ENCODE data around the gene TRIM46.
"Not testable (repeated sequence)": the region's sequence is repeated elsewhere in the genome, so short reads cannot be mapped to it uniquely, and the experiment has no call there.

TRIM46 gene

DNA sequence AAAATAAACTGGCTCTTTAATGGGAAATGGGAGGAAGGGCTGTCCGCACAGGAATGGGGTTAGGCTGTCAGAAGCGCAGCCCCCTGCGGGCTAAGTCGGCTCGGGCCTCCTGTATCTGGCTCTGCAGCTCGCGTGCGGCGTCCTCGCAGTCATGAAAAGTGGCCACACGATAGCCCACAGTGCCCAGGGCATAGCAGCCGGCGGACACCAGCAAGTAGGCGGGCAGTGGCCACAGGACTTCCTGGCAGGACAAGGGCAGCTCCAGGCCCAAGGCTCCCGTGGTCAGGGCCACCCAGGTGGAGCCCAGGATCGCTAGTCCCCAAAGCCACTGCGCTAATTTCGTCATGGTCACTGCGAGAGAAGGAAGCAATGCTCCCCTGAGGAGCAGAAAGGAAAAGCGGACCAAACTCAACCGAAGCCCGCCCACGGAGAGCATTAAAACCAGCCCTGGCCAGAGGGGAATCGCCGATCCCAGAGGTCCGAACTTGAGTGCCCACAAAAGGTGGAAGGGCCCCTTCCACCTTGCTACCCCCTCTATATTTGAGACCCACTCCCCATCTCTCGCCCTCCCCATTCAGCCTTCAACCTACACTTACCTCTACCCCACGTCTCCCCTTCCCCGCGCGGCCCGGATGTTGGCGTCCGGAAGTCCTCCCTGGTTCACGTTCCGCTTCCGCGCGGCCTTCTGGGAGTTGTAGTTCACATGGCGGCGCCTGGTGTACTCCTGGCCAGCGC lies 33.6 kb upstream of the TRIM46 start, which contains the start of gene DPM3:
DPM3 (minus strand) TSS at position 637 of the 735 bp plus-strand sequence; CDS start at position 346, 291 bp downstream.
- peak; percentile 91 for DNase-seq

DNA sequence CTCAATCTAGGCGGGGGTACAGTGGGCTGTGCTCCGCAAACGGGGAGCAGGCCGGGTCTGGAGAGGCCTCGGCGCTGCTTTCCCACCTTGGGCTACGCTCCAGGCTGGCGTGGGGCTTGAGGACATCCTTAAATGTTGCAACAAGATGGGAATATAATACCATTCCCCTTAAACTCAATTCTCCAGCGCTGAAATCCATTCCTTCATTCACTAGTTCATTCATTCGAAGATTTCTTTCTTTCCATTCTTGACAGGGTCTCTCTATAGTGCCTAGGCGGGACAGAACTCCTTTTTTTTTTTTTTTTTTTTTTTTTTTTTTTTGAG lies 33.1 kb upstream of the TRIM46 start:
- DNase-seq: no peak

DNA sequence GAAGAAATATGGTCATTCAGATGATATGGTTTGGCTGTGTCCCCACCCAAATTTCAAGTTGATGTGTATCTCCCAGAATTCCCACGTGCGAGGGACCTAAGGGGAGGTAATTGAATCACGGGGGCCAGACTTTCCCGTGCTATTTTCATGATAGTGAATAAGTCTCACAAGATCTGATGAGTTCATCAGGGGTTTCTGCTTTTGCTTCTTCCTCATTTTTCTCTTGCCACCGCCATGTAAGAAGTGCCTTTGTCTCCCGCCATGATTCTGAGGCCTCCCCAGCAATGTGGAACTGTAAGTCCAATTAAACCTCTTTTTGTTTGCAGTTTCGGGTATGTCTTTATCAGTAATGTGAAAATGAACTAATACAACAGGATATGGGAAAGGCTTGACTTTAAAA lies 31.9 kb upstream of the TRIM46 start:
- DNase-seq: no peak

DNA sequence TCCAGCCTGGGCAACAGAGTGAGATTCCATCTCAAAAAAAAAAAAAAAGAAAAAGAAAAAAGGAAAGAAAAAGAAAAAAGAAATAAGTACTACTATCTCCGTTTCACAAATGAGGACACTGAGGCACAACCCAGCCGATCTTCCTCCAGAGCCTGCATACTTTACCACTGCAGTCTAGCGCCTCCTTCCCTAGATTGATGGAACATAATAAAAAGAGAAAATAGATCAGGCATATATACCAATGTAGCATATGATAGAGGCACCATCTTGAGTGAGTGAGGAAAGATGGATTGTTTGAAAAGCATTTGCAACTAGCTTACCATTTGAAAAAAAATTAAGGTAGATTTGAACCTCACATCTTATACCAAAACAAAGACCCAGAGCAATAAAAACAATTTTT lies 28.2 kb upstream of the TRIM46 start:
- no peak for DNase-seq

DNA sequence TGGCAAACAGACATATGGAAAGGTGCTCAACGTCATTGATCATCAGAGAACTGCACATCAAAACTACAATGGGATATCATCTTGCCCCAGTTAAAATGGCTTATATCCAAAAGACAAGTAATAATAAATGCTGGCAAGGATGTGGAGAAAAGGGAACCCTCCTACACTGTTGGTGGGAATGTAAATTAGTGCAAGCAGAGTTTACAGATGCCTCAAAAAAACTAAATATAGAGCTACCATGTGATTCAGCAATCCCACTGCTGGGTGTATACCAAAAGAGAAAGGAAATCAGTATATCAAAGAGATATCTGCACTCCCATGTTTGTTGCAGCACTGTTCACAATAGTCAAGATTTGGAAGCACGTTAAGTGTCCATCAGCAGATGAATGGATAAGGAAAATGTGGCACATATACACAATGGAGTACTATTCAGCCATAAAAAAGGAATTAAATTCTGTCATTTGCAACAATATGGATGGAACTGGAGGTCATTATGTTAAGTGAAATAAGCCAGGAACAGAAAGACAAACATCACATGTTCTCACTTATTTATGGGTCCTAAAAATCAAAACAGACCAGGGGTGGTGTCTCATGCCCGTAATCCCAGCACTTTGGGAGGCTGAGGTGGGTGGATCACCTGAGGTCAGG lies 17.5 kb upstream of the TRIM46 start:
- DNase-seq: not testable (repeated sequence)

DNA sequence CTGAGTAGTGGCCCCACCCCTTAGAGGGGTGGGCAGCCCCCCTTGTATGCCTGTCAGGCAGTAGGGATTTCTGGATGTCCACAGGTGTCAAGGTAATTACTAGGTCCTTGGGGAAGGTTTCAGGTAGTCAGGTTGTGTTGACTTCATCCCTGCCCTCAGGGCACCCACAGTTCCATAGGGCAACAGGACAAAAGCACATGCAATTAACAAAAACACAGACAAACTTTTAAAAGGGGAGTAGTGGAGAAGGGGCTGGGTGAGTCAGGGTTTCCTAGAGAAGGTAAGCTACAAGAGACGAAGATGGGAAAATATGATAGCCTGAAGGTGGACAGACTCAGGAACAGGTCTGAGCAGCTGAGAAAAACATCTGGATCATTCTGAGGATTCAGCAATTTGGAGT lies 14.7 kb upstream of the TRIM46 start:
- no peak for DNase-seq

DNA sequence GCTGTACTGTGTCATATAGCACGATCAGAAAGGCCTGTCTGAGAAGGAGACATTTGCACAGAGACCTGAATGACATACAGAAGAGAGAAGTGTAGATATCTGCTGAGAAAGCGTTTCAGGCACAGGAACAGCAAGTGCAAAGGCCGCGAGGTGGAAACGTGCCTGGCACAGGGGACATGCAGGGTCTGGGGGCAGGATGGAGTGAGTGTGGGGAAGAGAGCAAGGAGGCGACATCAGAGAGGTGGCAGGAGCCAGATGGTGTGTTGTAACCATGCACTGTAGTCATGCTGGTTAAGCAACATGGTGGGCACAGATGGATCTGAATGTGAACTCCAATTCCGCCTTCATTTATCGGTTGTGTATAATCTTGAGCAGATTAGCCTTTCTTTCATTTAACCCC lies 13.5 kb upstream of the TRIM46 start:
- no peak for DNase-seq

DNA sequence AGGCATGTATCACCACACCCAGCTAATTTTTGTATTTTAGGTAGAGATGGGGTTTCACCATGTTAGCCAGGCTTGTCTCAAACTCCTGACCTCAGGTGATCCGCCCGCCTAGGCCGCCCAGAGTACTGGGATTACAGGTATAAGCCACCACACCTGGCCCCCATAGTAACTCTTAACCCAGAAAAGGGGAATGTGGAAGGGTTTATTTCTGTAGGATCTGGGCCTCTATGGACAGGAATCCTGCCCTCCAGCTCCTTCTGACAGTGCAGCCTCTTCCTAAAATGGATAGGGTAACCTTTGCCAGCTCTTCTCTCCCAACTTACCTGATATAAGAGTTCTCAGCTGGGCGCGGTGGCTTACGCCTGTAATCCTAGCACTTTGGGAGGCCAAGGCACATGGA lies 11.0 kb upstream of the TRIM46 start:
- DNase-seq: not testable (repeated sequence)

DNA sequence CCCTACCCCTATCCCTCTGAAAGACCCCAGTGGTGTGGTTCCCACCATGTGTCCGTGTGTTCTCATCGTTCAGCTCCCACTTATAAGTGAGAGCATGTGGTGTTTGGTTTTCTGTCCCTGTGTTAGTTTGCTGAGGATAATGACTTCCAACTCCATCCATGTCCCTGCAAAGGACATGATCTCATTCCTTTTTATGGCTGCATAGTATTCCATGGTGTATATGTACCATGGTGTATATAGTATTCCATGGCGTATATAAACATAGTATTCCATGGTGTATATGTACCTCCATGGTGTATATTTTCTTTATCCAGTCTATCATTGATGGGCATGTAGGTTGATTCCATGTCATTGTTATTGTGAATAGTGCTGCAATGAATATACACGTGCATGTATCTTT lies 9.9 kb upstream of the TRIM46 start:
- not testable (repeated sequence) for DNase-seq

DNA sequence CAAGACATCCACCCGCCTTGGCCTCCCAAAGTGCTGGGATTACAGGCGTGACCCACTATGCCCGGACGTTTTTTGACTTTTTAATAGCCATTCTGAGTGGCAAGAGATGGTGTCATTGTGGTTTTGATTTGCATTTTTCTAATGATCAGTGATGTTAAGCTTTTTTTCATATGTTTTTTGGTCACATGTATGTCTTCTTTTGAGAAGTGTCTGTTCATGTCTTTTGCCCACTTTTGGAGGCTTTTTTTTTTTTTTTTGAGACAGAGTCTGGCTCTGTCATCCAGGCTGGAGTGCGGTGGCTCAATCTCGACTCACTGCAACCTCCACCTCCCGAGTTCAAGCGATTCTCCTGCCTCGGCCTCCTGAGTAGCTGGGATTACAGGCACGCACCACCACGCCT lies 9.0 kb upstream of the TRIM46 start:
- DNase-seq: not testable (repeated sequence)

DNA sequence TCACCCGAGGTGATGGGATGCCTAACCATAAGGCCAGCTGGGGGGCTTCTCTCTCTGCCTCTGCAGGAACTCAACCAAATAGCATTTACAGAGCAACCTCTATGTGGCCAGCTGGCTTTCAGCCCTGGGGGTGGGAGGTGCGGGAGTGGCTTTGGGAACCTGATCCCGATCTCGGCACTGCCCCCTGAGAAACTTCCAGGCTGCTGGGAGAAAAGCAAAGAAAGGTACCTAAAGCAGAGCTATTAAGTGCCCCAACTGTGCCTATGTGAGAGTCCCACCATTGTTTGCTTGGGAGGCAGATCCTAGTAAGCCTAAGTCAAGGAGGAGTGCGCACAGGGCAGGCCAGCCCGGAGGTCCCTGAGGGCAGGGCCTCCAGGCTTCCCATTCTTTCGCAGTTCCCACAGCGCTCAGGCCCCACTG lies 7.6 kb upstream of the TRIM46 start:
- DNase-seq: no peak

DNA sequence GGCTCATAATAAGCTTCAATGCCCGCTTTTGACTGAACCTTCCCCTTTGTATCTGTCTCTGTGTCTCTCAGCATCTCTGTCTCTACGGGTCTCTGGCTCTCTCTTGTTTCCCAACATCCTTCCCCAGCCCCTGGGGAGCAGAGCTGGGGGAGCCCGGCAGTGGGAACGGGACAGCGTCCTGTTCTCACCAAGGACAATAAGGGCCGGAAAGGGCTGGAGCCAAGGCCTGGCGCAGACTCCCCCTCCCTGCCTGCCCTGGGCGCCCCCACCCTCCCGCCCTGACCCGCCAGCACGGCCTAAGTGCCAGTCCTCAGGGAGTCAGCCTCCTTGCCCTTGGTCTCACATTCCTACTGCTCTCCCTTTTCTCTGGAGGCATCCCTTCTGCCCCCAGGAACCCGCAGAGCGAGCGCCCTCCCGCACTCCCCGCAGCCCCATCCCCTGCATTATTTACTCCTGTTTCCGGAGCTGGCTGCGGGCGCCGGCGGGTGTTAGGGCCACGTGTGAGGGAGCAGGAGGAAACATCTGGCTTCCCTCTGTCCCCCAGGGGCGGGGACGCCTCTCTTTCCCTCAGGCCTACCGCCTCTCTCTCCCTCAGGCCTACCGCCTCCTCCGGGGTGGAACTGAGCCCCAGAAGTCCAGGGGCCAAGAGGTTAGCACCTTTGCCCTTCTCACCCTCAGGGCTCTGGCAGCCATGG lies 7.0 kb upstream of the TRIM46 start:
- DNase-seq: no peak

DNA sequence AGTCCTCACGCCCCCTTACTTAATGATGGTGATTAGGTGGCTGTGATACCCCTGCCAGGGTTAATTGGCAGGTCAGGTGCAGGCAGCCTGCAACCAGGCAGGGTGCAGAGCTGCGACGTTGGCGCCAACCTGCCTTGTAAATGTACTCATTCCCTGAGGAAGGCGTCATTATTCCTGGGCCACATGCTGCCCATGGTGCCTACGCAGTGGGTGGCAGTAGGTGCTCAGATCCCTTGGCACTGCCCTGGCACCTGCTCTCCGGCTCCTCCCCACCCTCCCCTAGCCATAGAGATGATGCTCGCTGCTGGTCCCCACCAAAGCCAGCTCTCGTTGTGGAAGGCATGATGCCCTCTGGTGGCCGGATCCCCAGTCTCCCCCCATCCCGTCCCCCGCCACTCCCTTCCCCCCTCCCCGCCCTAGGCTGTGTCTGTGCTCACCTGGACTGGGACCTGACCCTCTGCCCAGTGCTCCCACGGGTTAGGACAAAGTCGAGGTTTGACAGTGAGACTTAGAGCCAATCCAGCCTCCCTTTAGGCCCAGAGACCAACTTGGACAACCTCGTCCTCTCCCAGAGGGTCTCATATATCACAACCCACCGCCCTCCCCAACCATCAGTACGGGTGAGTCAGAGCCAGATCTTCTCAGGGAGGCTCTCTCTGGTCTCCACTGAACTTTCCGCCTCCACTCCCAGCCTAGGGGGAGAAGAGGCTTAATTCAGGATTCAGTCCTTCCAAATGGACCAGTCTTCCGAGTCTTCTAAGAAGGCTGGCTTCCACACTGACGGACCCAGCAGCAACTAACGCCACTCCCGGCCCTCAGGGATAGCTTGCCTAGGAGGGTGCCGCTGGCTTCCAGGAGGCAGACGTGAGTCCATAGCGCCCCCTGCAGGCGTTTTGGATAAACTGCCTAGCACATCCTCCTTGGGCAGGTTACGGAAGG lies 6.2 kb upstream of the TRIM46 start:
- DNase-seq: peak; percentile 84

DNA sequence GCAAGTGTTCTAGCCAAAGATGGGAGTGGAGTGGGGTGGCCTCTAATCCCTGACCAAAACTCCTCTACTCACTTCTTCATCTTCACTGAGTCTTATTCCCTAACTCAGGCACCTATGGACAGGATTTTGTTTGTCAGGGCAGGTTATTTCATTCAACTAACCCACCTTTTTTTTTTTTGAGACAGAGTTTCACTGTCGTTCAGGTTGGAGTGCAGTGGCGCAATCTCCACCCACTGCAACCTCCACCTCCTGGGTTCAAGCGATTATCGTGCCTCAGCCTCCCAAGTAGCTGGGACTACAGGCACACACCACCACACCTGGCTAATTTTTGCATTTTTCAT lies 5.6 kb upstream of the TRIM46 start:
- not testable (repeated sequence) for DNase-seq

DNA sequence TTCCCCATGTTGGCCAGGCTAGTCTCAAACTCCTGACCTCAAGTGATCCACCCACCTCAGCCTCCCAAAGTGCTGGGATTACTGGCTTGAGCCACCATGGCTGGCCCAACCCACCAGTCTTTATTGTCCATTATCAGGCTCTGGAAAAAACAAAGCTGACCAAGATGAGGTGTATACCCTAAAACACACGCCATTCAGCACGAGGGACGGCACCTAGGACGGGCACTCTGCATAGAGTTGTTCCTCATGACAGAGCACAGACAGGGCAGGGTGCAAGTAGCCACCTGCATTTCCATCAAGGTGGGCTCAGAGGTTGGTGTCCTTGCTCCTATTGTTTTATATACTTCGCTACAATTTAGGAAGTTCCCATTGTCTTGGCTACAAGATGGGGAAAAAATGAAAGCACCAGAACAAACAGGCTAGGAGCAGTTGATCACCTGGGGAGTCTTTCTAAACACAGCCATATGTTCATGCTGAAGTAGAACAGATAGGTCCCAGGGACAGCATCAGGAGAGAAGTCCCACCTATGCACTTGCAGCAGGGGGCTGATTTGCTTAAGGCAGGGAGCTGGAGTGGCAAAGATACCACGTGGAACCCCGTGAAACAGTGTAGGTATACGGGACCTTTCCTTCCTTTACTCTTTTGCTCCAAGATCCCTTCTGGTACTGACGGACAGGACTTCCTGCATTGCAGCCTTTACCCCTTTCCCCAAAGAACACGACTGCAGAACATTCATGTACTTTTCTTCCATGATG lies 5.0 kb upstream of the TRIM46 start:
- DNase-seq: no peak

DNA sequence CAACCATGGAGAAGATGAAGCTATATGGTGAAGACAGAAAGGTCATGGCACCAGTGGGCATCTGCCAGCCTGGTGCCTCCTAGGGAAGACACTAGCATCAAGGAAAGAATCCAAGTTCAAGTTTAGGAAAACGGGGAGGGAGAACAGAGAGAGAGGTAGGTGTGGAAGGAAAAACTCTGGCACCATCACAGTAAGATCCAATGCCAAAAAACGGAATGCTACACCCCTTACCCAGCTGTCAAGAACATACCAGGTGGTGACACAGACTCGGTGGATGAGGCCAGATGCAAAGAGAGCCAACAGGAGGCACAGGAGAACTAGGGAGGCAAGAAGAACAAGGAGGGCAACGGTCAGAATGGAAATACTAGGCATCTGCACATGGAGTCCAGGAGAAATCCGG lies 4.1 kb upstream of the TRIM46 start:
- DNase-seq: no peak

DNA sequence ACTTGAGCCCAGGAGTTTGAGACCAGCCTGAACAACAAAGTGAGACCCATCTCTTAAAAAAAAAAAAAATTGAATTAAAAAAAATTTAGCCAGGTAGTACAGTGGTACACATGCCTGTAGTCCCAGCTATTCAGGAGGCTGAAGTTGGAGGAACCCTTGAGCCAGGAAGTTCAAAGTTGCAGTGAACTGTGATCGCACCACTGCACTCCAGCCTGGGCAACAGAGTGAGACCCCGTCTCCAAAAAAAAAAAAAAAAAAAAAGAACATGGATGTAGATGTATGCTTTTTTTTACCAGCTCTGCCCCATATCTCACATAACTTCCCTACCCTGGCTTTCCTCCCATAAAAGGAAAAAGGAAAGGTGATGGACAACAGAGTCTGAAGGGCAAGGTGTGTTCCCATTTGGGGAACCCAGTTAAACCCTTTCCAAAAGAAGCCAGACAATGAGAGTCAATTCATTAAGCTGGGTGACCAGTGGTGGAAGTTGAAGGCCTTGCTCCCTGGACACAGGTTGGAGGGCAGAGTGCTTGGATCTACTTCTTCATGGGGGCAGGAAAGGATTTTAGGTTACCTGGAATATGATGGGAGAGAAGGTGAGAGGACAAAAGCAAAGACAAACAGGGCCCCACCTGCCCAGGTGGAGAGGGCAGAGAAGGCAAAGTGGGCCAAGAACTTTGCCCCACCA lies 3.4 kb upstream of the TRIM46 start:
- no peak for DNase-seq

DNA sequence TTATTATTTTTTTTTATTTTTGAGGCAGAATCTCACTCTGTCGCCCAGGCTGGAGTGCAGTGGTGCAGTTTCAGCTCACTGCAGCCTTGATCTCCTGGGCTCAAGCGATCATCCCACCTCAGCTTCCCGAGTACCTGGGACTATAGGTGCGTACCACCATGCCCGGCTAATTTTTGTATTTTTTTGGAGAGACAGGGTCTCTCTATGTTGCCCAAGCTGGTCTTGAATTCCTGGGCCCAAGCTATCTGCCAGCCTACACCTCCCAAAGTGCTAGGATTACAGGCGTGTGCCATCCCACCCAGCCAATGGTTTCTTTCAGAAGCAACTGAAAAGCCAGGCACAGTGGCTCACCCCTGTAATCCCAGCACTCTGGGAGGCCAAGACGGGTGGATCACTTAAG lies 2.8 kb upstream of the TRIM46 start:
- no peak for DNase-seq

DNA sequence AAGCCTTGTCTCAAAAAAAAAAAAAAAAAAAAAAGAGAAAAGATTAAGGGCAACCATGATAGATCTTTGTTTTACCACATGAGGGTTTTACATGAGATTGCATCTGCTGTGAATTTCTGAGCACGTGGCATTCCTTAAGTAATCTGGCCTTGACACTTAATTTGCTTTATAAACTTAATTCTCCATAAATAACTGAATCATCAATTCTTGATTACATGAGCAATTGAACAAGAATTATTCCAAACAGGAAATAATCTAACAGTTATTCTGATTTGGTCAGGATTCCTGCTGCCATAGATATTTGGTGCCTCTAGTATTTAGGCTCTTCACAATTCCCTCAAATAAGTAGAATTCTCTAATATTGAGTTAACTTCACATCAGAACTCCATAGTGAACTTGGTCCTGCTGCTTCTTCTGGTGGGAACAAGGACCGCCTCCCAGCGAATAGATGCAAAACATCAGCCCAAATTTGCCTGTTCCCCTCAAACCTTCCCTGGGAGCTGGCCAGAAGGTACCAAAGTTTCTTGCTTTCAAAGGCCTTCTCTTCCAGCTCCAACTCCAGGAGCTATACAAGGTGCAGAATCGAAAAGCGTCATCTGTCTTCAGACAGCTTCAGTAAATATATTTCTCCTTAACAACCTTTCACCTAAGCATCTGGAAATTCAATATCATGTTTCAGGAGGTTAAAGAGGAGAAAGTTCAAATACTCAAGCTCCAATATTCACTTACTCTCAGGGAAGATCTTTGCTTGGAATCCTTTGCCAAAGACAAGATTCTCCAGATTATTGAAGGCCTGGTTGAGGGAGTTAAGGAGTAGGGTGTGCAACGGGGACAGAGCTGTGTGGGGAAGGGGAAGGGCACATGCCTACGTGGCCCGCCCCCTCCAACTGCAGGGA lies 1.6 kb upstream of the TRIM46 start:
- no peak for DNase-seq

DNA sequence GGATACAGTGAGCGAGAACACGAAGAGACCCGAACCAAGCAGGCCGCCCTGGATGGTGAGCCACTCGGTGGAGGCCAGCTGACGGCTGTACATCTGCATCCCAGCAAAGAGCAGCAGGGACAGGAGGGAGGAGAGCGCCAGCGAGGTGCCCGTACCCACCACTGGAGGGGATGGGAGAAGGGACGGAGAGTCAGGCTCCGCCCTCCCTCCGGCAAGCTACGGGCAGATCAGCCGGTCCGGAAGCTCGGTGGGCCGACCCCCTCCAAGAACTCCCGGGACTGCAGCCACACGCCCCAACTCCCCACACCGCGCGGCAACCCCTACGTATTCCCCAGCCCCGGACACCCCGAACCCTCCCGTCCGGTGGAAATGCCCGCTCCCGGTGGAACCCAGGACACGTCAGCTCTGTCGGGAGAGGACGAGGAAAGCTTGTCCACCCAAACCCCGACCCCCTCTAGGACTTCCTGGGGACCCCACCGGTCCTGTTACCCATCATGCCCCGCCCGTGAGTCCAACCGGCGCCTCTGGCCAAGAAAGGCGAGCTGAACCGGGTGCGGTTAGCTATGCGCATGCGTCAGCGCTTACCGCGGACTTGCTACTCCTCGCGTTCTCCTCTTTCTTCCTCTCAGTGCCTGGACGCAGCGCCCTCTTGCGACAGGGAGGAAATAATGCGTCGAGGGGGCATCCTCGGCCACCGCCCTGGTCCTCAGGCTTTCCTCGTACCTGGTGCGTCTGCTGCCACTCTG lies 744 bp upstream of the TRIM46 start, which contains the start of gene KRTCAP2:
KRTCAP2 (minus strand) TSS at position 573 of the 746 bp plus-strand sequence; CDS start at position 493, 80 bp downstream.
- DNase-seq: peak; percentile 95
